Peyer's patch (tissue), 4 donors: ENCODE results near the gene SMARCA1. TPM values are rescaled to one million over a fixed set of nuclear protein-coding genes. Genes with fewer than 3 reads are reported as not detected.

ENCODE experiments used
- DNase-seq, 3 donors: peaks; one replicate each; pipeline ENCODE4 v3.0.0-alpha.2; 2017 to 2019
- H3K27ac ChIP-seq, 4 donors: fragments of 200-600 bp; sonication (generic); one replicate each; pipeline ENCODE4 v1.5.1; 2016 to 2019
- H3K27me3 ChIP-seq, 2 donors: fragments of 200-600 bp; sonication (generic); one replicate each; pipeline ENCODE4 v1.5.1; 2019
- H3K36me3 ChIP-seq, 3 donors: fragments of 200-600 bp; sonication (generic); one replicate each; pipeline ENCODE4 v1.5.1; 2016 to 2019
- H3K4me1 ChIP-seq, 4 donors: fragments of 200-600 bp; sonication (generic); one replicate each; pipeline ENCODE4 v1.5.1; 2016 to 2019
- H3K4me3 ChIP-seq, 4 donors: fragments of 200-600 bp; sonication (generic); 1 replicate in 3 of 4; 2 replicates in 1 of 4; pipeline ENCODE4 v1.5.1; 2016 to 2019; ENCODE audit warnings: mild to moderate bottlenecking in 1 of 4
- H3K9me3 ChIP-seq, 4 donors: fragments of 200-600 bp; sonication (generic); one replicate each; pipeline ENCODE4 v1.5.1; 2016 to 2019; ENCODE audit warnings: mild to moderate bottlenecking in 1 of 4
- CTCF ChIP-seq, 6 experiments: fragments of 450-650 bp in 4 of 6; fragments of 200-600 bp in 2 of 6; sonication (generic) in 1 of 6; IDR thresholded peaks; one replicate each; pipeline ENCODE4 v1.5.1; 2017 to 2019; ENCODE audit warnings: antibody characterized with exemption in 6 of 6, mild to moderate bottlenecking in 3 of 6, moderate library complexity in 1 of 6
- POLR2A ChIP-seq, 2 donors: fragments of 450-650 bp; IDR thresholded peaks; one replicate each; pipeline ENCODE4 v1.5.1; 2017; ENCODE audit warnings: antibody characterized with exemption in 2 of 2, mild to moderate bottlenecking in 2 of 2, moderate library complexity in 2 of 2
- total RNA-seq, 4 donors: library from RNA; depleted of rRNA; stranded (reverse); fragments of >200 nt; gene quantifications; one replicate each; pipeline ENCODE4 v1.1.0, GENCODE V29; 2016

Gene SMARCA1
- total RNA-seq, 4 donors from 2014 or later = 3.9 to 17.3 (median 5.6) TPM

DNA sequence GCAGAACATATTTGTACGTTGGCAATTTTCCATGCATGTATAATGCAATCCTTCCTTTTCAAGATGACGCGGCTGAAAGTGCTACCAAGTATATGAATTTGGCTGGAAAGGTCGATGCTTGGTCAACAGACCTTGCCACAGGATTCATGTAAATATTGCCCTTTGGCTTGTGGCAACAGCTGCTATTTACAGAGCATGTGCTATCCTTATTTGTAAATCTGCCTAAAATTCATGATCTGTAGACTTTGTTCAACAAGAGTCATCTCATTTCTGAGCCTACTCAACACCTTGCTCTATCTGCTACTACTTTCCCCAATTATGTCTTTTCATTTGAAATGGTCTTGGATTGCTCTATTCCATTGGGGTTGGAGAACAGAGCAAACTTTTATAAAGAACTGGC is 1.9 kb upstream of the SMARCA1 start:
- Histone ChIP-seq H3K36me3 (no peaks in the 10 kb centered on the region), H3K9me3 (no peaks in the 10 kb centered on the region), H3K4me3 (no peak overlapping the region), H3K27ac (no peak overlapping the region), H3K4me1 (no peaks in the 10 kb centered on the region), H3K27me3 (no peaks in the 10 kb centered on the region)
- TF ChIP-seq POLR2A (IDR thresholded peaks at IDR 0.05) (no peak), CTCF (IDR thresholded peaks at IDR 0.05) (no peak)
- no peak for DNase-seq

DNA sequence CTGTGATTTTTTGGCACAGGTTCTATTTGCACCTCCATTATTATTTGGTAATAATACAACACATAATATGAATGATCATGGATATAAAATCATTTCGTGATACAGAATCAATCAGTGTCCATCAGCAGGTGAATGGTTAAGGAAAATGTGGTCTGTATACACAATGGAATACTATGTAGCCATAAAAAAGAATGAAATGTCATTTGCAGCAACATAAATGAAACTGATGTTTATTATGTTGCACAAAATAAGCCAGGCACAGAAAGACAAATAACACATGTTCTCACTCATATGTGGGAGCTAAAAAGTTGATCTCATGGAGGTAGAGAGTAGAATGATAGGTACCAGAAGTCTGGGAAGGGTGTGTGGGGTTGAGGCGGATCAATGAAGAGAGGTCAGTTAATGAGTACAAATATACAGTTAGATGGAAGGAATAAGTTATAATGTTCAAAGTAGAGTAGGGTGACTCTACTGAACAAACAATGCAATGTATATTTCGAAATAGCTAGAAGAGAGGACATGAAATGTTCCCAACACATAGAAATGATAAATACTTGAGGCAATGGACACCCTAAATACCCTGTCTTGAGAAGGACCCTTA is 1.1 kb upstream of the SMARCA1 start:
- no peak for TF ChIP-seq CTCF (IDR thresholded peaks at IDR 0.05)
- TF ChIP-seq POLR2A (IDR thresholded peaks at IDR 0.05) = no peak
- Histone ChIP-seq H3K4me3 (no peak overlapping the region), H3K9me3 (no peaks in the 10 kb centered on the region), H3K36me3 (no peaks in the 10 kb centered on the region), H3K27me3 (no peaks in the 10 kb centered on the region), H3K27ac (no peak overlapping the region), H3K4me1 (no peaks in the 10 kb centered on the region)
- no peak for DNase-seq

GRCh38 chrX:129522184-129523078 is 859 bp downstream of the SMARCA1 start:
- TF ChIP-seq POLR2A (IDR thresholded peaks at IDR 0.05) = no peak
- TF ChIP-seq CTCF (IDR thresholded peaks at IDR 0.05) = no peak
- H3K4me3 ChIP-seq = peak overlapping the region; percentile 49 to 82 (median 62)
- H3K27me3 ChIP-seq = no peaks in the 10 kb centered on the region

GRCh38 chrX:129520151-129520550 is 3.1 kb downstream of the SMARCA1 start:
- H3K4me1 ChIP-seq = no peaks in the 10 kb centered on the region
- no peaks in the 10 kb centered on the region for H3K9me3 ChIP-seq
- no peak for DNase-seq
- H3K27ac ChIP-seq = no peak overlapping the region
- no peaks in the 10 kb centered on the region for H3K27me3 ChIP-seq
- no peak overlapping the region for H3K4me3 ChIP-seq
- no peak for TF ChIP-seq CTCF (IDR thresholded peaks at IDR 0.05)
- no peak for TF ChIP-seq POLR2A (IDR thresholded peaks at IDR 0.05)
- H3K36me3 ChIP-seq = no peaks in the 10 kb centered on the region

More at GRCh38 chrX:129522184-129523078, 859 bp downstream of the SMARCA1 start:
- Histone ChIP-seq H3K36me3 (no peaks in the 10 kb centered on the region), H3K9me3 (no peaks in the 10 kb centered on the region), H3K27ac (peak overlapping the region; percentile 49 to 81 (median 70)), H3K4me1 (no peaks in the 10 kb centered on the region)
- DNase-seq = peak in 2 of 3 donors; percentile 41 to 53

GRCh38 chrX:129516402-129516801 is 6.9 kb downstream of the SMARCA1 start:
- no peaks in the 10 kb centered on the region for H3K27me3 ChIP-seq
- no peaks in the 10 kb centered on the region for H3K4me1 ChIP-seq
- H3K27ac ChIP-seq = no peak overlapping the region
- H3K36me3 ChIP-seq = no peaks in the 10 kb centered on the region
- H3K9me3 ChIP-seq = no peaks in the 10 kb centered on the region
- no peak for DNase-seq
- no peak overlapping the region for H3K4me3 ChIP-seq
- TF ChIP-seq CTCF (IDR thresholded peaks at IDR 0.05) (no peak), POLR2A (IDR thresholded peaks at IDR 0.05) (no peak)
